HUES48 (cell line): ENCODE results near the gene MYL12A.
"Not testable (repeated sequence)": the region's sequence is repeated elsewhere in the genome, so short reads cannot be mapped to it uniquely, and the experiment has no call there.

Experiments
- H3K27ac ChIP-seq: one replicate; pipeline ENCODE4 v1.7.0; 2013; ENCODE audit warnings: low read depth, low read length, inconsistent platforms
- H3K27me3 ChIP-seq: 2 replicates; pipeline ENCODE4 v1.6.1; 2013; ENCODE audit warnings: mild to moderate bottlenecking, low read length; ENCODE audit not compliant: control insufficient read depth, insufficient read depth
- H3K36me3 ChIP-seq: 2 replicates; pipeline ENCODE4 v1.6.1; 2013; ENCODE audit warnings: low read length; ENCODE audit not compliant: control insufficient read depth, insufficient read depth
- H3K4me1 ChIP-seq: 2 replicates; pipeline ENCODE4 v1.6.1; 2013; ENCODE audit warnings: mild to moderate bottlenecking, low read length; ENCODE audit not compliant: control insufficient read depth, insufficient read depth
- H3K4me3 ChIP-seq: 2 replicates; pipeline ENCODE4 v1.5.1; 2013; ENCODE audit warnings: mild to moderate bottlenecking, low read depth, low read length
- H3K9ac ChIP-seq: 2 replicates; pipeline ENCODE4 v1.6.1; 2013; ENCODE audit warnings: mild to moderate bottlenecking, low read depth, low read length, moderate library complexity
- H3K9me3 ChIP-seq: 2 replicates; pipeline ENCODE4 v1.6.1; 2013; ENCODE audit warnings: low read length; ENCODE audit not compliant: control insufficient read depth, insufficient read depth

The MYL12A gene

DNA sequence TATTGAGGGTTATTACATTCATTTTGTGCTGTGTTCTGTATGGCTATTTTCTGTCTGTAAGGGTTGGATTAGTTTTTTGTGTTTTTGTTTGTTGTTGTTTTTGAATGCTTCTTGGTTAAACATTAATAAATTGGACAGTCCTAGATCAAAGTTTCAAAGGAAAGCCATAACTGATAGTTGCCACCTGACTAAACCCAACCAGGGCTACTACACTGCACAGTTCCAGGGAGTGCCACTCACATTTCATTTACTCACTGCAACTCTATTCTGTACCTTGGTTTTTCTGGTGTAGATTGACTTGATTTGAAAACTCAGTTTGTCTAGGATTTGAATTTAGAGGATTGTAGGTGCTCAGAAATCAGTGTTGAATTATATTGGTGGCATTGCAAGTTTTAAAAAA lies 20.7 kb downstream of the MYL12A start:
- H3K9ac ChIP-seq = no peak overlapping the region
- no peak overlapping the region for H3K27ac ChIP-seq
- no peaks in the 10 kb centered on the region for H3K9me3 ChIP-seq
- H3K4me1 ChIP-seq = peaks cover 42% of the 10 kb centered on the region
- H3K36me3 ChIP-seq = peaks cover 7% of the 10 kb centered on the region
- no peaks in the 10 kb centered on the region for H3K27me3 ChIP-seq
- H3K4me3 ChIP-seq = no peak overlapping the region

DNA sequence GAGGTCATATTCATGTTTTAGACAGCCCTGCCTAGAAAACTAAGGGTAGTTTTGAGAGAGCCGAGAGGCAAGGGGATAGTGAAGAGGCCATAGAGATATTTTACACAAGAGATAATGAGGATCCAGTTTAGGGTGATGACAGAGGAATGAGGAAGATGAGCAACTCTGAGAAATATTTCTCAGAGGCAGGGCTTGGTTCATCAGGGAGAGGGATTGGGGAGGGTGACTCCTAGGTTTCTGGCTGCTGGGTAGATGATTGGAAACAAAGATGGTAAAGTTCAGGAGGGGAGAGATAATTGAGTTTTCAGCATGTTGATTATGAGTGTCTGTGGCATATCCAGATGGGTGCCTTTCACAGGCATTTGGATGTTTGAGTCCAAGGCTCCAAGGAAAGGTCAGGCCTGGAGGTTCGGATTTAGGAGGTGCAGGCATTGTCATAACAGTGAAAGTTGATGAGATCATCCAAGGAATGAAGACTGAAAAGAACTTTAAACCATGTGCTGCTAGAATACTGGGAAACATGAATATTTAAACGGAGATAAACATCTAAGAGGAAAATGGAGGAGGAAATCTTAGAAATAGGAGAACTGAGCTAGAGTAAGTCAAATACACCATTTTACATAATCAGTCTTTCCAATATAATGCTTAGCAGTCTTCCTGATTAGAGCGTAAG lies 21.8 kb downstream of the MYL12A start:
- H3K9me3 ChIP-seq = no peaks in the 10 kb centered on the region
- peaks cover 35% of the 10 kb centered on the region for H3K4me1 ChIP-seq
- peaks cover 18% of the 10 kb centered on the region for H3K36me3 ChIP-seq
- no peak overlapping the region for H3K9ac ChIP-seq
- H3K27ac ChIP-seq = no peak overlapping the region
- no peaks in the 10 kb centered on the region for H3K27me3 ChIP-seq
- H3K4me3 ChIP-seq = no peak overlapping the region

DNA sequence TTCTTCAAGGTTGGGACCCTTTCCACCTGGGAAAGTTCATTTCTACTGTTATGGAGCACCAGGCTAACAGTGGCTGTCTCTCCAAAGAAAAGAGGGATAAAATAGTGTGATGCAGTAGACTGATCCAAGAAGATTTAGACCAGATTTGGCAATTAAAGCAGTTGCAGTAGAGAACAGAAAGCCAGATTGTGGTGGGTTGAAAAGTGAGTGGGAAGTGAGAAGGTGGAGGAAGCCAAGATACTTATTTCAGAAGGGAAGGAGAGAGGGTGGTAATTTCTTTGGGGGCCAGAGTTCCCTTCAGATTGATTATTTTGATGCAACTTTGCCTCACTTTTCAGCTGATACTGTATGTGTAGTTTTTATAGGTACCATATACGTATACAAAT lies 22.3 kb downstream of the MYL12A start:
- H3K4me3 ChIP-seq = no peak overlapping the region
- peaks cover 23% of the 10 kb centered on the region for H3K36me3 ChIP-seq
- H3K27ac ChIP-seq = no peak overlapping the region
- H3K4me1 ChIP-seq = peaks cover 35% of the 10 kb centered on the region
- H3K9me3 ChIP-seq = no peaks in the 10 kb centered on the region
- no peak overlapping the region for H3K9ac ChIP-seq
- no peaks in the 10 kb centered on the region for H3K27me3 ChIP-seq

DNA sequence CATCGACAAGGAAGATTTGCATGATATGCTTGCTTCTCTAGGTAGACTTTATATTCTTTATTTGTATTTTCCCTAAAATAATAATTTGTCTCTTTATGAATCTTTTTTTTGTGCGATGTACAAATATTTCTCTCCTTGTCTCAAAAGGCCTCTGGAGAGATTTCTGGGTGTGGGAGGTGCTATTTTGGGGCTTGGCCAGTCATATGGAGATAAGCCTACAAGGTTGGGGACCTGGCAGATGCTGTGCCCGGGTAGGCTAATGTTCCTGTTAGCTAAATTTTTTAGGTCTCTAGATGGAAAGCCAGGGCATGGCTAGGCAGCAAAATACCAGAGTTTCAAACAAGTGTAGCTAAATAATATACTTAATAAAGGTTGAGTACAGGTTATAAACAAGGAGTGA lies 25.4 kb downstream of the MYL12A start:
- peaks cover 26% of the 10 kb centered on the region for H3K4me1 ChIP-seq
- peaks cover 54% of the 10 kb centered on the region for H3K36me3 ChIP-seq
- H3K27ac ChIP-seq = no peak overlapping the region
- H3K27me3 ChIP-seq = no peaks in the 10 kb centered on the region
- no peaks in the 10 kb centered on the region for H3K9me3 ChIP-seq
- no peak overlapping the region for H3K9ac ChIP-seq
- no peak overlapping the region for H3K4me3 ChIP-seq

DNA sequence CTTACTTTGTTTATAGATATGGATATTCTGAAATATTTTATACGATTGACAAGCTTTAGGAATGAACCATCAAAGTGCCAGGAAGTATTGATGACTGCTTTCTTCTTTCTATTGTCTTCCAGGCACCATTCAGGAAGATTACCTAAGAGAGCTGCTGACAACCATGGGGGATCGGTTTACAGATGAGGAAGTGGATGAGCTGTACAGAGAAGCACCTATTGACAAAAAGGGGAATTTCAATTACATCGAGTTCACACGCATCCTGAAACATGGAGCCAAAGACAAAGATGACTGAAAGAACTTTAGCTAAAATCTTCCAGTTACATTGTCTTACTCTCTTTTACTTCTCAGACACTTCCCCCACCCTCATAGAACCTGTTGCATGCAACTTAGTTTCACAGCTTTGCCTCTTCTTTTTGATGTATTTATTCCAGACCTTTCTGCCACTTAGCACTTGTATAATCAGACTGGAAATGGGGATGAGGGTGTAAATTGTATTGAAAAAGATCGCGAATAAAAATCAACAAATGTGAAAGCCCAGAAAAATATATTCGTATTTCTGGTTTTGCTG lies 30.1 kb downstream of the MYL12A start:
- Histone ChIP-seq H3K36me3 (peaks cover 58% of the 10 kb centered on the region), H3K4me1 (peaks cover 30% of the 10 kb centered on the region; the same call in 1 of the 2 replicates), H3K27ac (peak overlapping the region; percentile 7)
- not testable (repeated sequence) for H3K9ac ChIP-seq, H3K4me3 ChIP-seq, H3K27me3 ChIP-seq, H3K9me3 ChIP-seq

DNA sequence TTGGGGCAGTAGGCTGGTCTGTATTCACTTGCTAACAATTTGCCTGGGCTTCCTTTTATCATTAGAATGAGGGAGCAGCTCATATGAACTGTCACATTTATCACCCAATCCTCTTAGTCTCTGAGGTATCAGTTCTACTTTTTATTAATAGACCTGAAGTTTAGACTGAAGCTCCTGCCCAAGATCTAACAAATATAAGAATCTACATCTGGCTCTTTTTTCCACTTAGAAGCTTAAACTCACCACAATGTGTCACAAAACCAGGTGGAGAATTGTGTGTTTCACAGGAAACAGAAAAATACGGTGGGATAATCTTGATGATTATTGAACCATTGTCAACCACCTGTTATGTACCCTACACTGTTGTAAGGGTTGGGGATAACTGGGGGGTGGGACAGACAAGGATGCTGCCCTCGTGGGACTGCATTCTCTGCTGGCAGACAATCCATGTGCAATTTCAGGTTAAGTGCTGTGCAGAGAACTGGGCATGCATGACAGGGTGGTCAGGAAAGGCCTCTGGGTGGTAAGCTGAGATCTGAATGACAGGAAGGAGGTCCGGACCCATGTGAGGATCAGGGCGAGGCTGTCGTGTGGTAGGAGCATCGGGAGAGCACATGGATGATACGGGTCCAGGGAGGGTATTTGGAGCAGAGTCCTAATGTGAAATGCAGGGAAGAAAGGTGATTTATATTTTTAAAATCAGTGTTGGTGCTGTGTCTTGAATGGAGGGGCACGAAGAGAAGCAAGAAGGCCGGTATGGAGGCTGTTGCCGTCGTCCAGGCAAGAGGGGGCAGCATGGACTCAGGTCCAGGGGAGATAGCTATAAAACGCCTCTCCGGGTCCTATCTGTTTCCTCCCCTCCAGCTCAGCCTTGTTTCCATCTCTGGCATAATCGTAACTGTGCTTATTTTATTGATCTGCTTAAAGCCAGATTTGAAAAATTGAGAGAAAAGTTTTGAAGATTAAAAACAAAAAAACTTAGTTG lies 31.9 kb downstream of the MYL12A start:
- Histone ChIP-seq H3K4me3 (no peak overlapping the region), H3K9me3 (no peaks in the 10 kb centered on the region), H3K27ac (no peak overlapping the region), H3K4me1 (peaks cover 38% of the 10 kb centered on the region), H3K36me3 (peaks cover 40% of the 10 kb centered on the region), H3K9ac (no peak overlapping the region), H3K27me3 (no peaks in the 10 kb centered on the region)

DNA sequence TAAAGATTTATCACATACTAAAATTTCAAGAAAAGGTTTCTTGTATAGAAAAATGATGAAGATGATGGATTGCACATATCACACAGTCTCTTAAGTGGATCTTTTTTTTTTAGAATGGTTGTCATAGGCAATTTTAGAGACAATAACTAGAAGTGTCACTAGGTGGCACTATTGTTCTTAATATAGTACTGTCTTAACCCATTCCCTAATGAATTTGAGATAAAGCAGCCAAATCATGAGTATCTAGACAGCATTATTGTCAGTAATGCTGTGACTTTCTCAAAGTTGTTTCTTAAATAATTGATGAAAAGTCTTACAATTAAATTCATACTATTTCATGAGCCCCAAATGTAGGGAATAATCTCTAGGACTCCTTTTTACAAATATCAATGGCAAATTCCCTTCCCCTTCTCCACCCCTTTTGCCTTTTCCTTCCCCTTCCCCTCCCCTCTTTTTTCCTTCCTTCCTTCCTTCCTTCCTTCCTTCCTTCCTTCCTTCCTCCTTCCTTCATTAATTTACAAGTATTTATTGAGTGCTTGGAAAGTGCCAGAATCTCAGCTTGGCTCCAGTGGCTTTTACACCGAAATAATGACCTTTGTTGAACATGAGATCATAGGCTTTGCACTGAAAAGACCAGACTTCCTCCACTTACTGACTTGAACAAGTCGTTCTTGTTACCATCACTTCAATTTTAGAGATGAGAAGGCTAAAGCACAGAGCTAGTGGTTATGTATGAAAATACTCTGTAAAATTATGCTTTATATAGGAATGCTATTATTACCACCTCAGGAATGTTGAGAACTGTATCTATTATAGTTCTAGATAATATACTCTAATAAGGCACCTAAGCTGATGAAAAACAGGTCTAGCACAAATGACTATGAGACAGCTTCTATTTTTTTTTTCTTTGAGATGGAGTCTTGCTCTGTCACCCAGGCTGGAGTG lies 34.1 kb downstream of the MYL12A start:
- H3K4me1 ChIP-seq = peaks cover 38% of the 10 kb centered on the region
- H3K27me3 ChIP-seq = no peaks in the 10 kb centered on the region
- H3K9ac ChIP-seq = no peak overlapping the region
- no peaks in the 10 kb centered on the region for H3K9me3 ChIP-seq
- H3K4me3 ChIP-seq = no peak overlapping the region
- H3K27ac ChIP-seq = peak overlapping the region; percentile 46
- peaks cover 18% of the 10 kb centered on the region for H3K36me3 ChIP-seq

DNA sequence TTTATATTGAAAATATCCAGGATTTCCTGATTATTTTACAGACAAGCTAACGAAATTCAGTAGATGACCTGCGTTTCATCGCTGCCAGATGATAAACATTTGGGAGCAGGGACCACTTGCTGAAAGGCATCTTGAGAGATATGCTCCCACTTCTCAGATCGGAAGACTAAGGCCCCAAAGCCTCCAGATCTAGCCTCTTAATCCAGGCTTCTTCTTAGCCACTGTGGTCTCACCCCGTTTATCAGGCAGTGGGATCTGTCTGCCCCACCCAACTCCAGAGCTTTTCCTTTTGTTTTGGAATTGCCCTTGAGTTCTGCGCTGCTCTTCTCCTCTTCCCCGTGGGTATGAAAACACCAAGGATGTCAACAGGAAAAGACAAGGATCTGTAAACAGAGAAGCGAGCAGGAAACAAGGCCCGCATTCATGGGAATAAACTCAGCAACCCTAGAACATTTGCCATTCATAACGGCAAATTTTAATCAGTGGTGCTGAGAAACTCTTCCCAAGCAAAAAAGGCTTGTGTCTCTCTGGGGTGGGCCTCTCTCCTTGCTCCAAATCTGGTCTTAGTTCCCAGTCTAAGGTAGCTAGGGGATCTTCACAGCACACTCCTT lies 35.8 kb downstream of the MYL12A start:
- peaks cover 2% of the 10 kb centered on the region; the same call in 1 of the 2 replicates for H3K36me3 ChIP-seq
- H3K4me1 ChIP-seq = peaks cover 25% of the 10 kb centered on the region
- no peak overlapping the region; the same call in 1 of the 2 replicates for H3K9ac ChIP-seq
- no peak overlapping the region for H3K4me3 ChIP-seq
- H3K27ac ChIP-seq = no peak overlapping the region
- H3K9me3 ChIP-seq = peaks cover 3% of the 10 kb centered on the region; the same call in 1 of the 2 replicates
- no peaks in the 10 kb centered on the region for H3K27me3 ChIP-seq

DNA sequence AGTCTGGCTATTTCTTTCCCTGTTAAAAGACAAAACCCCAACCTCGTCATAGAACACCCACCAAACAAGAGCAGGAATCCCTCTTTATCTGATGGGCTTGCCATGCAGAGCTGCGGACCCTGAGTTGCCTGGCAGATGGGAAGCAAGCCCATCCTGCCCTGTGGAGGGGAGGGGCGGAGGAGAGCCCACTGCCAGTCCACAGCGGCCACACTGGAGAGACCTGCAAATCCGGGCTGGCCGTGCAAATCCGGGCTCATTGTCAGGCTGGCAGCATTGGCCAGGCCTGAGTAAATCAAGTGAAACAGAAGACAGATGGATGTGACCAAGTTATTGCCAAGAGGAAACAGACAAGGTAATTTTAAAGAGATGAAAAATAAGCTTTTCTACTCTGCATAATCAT lies 36.3 kb downstream of the MYL12A start:
- Histone ChIP-seq H3K9me3 (peaks cover 3% of the 10 kb centered on the region; the same call in 1 of the 2 replicates), H3K36me3 (no peaks in the 10 kb centered on the region), H3K9ac (no peak overlapping the region), H3K4me3 (no peak overlapping the region), H3K4me1 (peaks cover 19% of the 10 kb centered on the region), H3K27me3 (no peaks in the 10 kb centered on the region), H3K27ac (no peak overlapping the region)

DNA sequence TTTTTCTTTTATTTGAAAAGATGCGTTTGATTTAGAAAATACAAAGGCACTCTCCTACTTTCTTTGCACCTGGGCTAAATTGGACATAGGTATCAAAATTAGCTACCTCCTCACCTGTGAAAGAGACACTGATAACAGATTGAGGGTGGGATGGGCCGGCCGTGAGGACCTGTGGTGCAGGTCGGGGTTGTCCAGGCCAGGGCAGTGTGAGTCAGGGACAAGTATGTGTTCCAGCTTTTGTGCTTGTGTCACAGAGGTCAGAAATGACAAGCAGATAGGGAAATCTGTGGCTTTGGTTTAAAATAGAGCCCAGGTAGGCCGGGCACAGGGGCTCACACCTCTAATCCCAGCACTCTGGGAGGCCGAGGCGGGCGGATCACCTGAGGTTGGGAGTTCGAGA lies 36.9 kb downstream of the MYL12A start:
- Histone ChIP-seq H3K9me3 (peaks cover 3% of the 10 kb centered on the region; the same call in 1 of the 2 replicates), H3K4me1 (peaks cover 13% of the 10 kb centered on the region), H3K4me3 (no peak overlapping the region), H3K27me3 (no peaks in the 10 kb centered on the region), H3K36me3 (no peaks in the 10 kb centered on the region), H3K9ac (no peak overlapping the region), H3K27ac (no peak overlapping the region)
